ENCODE data around the gene AKAP13.

DNA sequence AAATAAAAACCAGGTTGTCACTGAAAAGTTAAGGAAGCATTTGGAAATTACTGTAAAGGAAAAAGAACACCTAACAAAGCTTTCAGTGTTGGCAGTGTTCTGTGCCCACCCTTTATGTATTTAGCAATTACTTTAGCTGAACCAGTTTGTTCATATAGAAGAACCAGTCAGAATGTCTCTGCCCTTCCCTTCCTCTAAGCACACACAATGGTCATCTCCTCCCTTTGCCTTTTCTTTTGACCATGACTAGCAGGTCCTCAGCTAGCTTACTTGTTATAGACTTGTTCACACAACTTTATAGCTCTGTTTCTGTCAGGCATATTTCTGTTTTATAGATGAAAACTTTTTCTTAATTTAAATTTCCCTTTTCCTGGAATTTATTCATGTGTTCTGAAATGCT lies 59.6 kb downstream of the AKAP13 start:
- TF ChIP-seq POLR2A (IDR thresholded peaks at IDR 0.05) = no peak
- TF ChIP-seq, protein P1, sequence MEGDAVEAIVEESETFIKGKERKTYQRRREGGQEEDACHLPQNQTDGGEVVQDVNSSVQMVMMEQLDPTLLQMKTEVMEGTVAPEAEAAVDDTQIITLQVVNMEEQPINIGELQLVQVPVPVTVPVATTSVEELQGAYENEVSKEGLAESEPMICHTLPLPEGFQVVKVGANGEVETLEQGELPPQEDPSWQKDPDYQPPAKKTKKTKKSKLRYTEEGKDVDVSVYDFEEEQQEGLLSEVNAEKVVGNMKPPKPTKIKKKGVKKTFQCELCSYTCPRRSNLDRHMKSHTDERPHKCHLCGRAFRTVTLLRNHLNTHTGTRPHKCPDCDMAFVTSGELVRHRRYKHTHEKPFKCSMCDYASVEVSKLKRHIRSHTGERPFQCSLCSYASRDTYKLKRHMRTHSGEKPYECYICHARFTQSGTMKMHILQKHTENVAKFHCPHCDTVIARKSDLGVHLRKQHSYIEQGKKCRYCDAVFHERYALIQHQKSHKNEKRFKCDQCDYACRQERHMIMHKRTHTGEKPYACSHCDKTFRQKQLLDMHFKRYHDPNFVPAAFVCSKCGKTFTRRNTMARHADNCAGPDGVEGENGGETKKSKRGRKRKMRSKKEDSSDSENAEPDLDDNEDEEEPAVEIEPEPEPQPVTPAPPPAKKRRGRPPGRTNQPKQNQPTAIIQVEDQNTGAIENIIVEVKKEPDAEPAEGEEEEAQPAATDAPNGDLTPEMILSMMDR (IDR thresholded peaks at IDR 0.05) = no peak

Measured in breast epithelium (tissue), 3 donors.